Hematopoietic multipotent progenitor cell treated with erythropoietin and hydrocortisone succinate and interleukin-3 and kit ligand, for 15 days (in vitro differentiated cells): ENCODE measurements around the gene FRMD1.

Experiments
- DNase-seq: peaks from one replicate; pipeline ENCODE4 v3.0.0-alpha.2; 2015; ENCODE audit warnings: low spot score

FRMD1 gene

DNA sequence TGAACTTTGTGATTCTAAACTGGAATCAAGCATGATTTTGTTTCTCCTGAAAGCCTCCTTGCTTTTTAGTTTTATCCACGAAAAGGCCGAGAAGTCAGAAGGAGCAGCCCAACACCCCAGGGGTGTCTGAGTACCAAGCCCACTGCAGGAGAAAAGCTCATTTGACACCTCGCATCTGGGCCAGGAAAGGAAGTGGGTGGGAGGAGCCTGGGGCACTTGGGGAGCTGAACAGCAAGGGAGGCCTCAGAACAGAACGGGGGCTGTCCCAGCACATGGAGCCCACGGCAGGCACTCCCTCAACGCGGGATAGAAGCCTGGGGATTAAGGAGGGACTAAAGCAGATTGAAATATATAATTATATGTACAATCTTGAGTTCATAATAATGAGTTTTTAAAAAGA is 75.0 kb downstream of the FRMD1 start:
- no peak for DNase-seq
